Vagina (tissue), 2 donors: ENCODE measurements around the gene GTF2A1. TPM values are rescaled to one million over a fixed set of nuclear protein-coding genes. Genes with fewer than 3 reads are reported as not detected.

Source experiments
- DNase-seq, 2 donors: peaks; one replicate each; pipeline ENCODE4 v3.0.0-alpha.2; 2017; ENCODE audit errors: extremely low spot score in 2 of 2
- H3K27ac ChIP-seq: fragments of 200-600 bp; sonication (generic); one replicate; pipeline ENCODE4 v1.5.1; 2019
- H3K27me3 ChIP-seq: fragments of 200-600 bp; sonication (generic); one replicate; pipeline ENCODE4 v1.5.1; 2019
- H3K36me3 ChIP-seq, 2 donors: fragments of 200-600 bp; sonication (generic); one replicate each; pipeline ENCODE4 v1.5.1; 2017 to 2019
- H3K4me1 ChIP-seq: fragments of 200-600 bp; sonication (generic); one replicate; pipeline ENCODE4 v1.5.1; 2019
- H3K4me3 ChIP-seq, 2 donors: fragments of 200-600 bp; sonication (generic); 1 replicate in 1 of 2; 2 replicates in 1 of 2; pipeline ENCODE4 v1.5.1; 2016 to 2019
- H3K9me3 ChIP-seq: fragments of 200-600 bp; sonication (generic); one replicate; pipeline ENCODE4 v1.5.1; 2019
- CTCF ChIP-seq, 3 experiments: fragments of 450-650 bp in 2 of 3; fragments of 200-600 bp in 1 of 3; sonication (generic) in 1 of 3; IDR thresholded peaks; one replicate each; pipeline ENCODE4 v1.5.1; 2017 to 2019; ENCODE audit warnings: antibody characterized with exemption in 3 of 3, mild to moderate bottlenecking in 2 of 3, moderate library complexity in 2 of 3
- POLR2A ChIP-seq, 2 donors: fragments of 450-650 bp; IDR thresholded peaks; one replicate each; pipeline ENCODE4 v1.6.1; 2017; ENCODE audit warnings: antibody characterized with exemption in 2 of 2, mild to moderate bottlenecking in 2 of 2, moderate library complexity in 2 of 2
- POLR2AphosphoS5 ChIP-seq, 2 donors: sonication (generic); formaldehyde crosslinking; IDR thresholded peaks; one replicate each; pipeline ENCODE4 v1.9.0; 2017; ENCODE audit warnings: antibody characterized with exemption in 2 of 2, mild to moderate bottlenecking in 2 of 2, low read depth in 1 of 2; ENCODE audit not compliant: insufficient read depth in 1 of 2
- intact Hi-C: fragments of 100-400 bp; cut with DNase I; formaldehyde crosslinking; loops from one replicate; pipeline ENCODE4 v1.15.1; 2023
- total RNA-seq: library from RNA; depleted of rRNA; stranded (reverse); fragments of >200 nt; gene quantifications from one replicate; pipeline ENCODE4 v1.2.3, GENCODE V29; 2016

Gene GTF2A1
- total RNA-seq, 1 donor from 2014 or later: 21.6 TPM

GRCh38 chr14:81220580-81220829 lies 254 bp downstream of the GTF2A1 start:
- DNase-seq: no peak
- intact Hi-C loops: no loop called here
- Histone ChIP-seq H3K27me3 (no peaks in the 10 kb centered on the region), H3K36me3 (peaks cover 0 to 8% of the 10 kb centered on the region in 2 donors), H3K9me3 (no peaks in the 10 kb centered on the region), H3K27ac (peak overlapping the region; percentile 98), H3K4me3 (peak overlapping the region; percentile 83 to 85), H3K4me1 (peaks cover 23% of the 10 kb centered on the region)
- TF ChIP-seq POLR2AphosphoS5 (IDR thresholded peaks at IDR 0.05; ENCODE audit: insufficient read depth in 1 of 2, low read depth in 1 of 2): no peak
- no peak for TF ChIP-seq POLR2A (IDR thresholded peaks at IDR 0.05)
- no peak for TF ChIP-seq CTCF (IDR thresholded peaks at IDR 0.05)

- no peak for DNase-seq
- Histone ChIP-seq H3K27ac (peak overlapping the region; percentile 98), H3K4me1 (peaks cover 23% of the 10 kb centered on the region), H3K36me3 (peaks cover 0 to 14% of the 10 kb centered on the region in 2 donors), H3K27me3 (no peaks in the 10 kb centered on the region), H3K4me3 (peak overlapping the region; percentile 83 to 85), H3K9me3 (no peaks in the 10 kb centered on the region)
- intact Hi-C loops: no loop called here
- TF ChIP-seq POLR2AphosphoS5 (IDR thresholded peaks at IDR 0.05; ENCODE audit: insufficient read depth in 1 of 2, low read depth in 1 of 2) (no peak), CTCF (IDR thresholded peaks at IDR 0.05) (no peak), POLR2A (IDR thresholded peaks at IDR 0.05) (no peak)
These were observed 790 bp downstream of the GTF2A1 start for GRCh38 chr14:81219759-81220579.

- no peaks in the 10 kb centered on the region for H3K27me3 ChIP-seq
- intact Hi-C loops: no loop called here
- no peaks in the 10 kb centered on the region for H3K9me3 ChIP-seq
- DNase-seq: peak in 1 of 2 donors; percentile 98
- TF ChIP-seq POLR2A (IDR thresholded peaks at IDR 0.05) (peak; percentile 20 to 99), CTCF (IDR thresholded peaks at IDR 0.05) (no peak), POLR2AphosphoS5 (IDR thresholded peaks at IDR 0.05; ENCODE audit: insufficient read depth in 1 of 2, low read depth in 1 of 2) (peak; percentile 94 to 98)
- peak overlapping the region; percentile 98 for H3K27ac ChIP-seq
- peaks cover 23% of the 10 kb centered on the region for H3K4me1 ChIP-seq
- H3K4me3 ChIP-seq: peak overlapping the region; percentile 83 to 85
- H3K36me3 ChIP-seq: peaks cover 0 to 17% of the 10 kb centered on the region in 2 donors
These were observed 1.5 kb downstream of the GTF2A1 start for GRCh38 chr14:81219210-81219758.

- intact Hi-C loops: no loop called here
- H3K4me3 ChIP-seq: no peak overlapping the region
- H3K4me1 ChIP-seq: peaks cover 11% of the 10 kb centered on the region
- H3K36me3 ChIP-seq: peaks cover 0 to 42% of the 10 kb centered on the region in 2 donors
- no peak for DNase-seq
- no peaks in the 10 kb centered on the region for H3K9me3 ChIP-seq
- TF ChIP-seq POLR2A (IDR thresholded peaks at IDR 0.05) (no peak), CTCF (IDR thresholded peaks at IDR 0.05) (no peak), POLR2AphosphoS5 (IDR thresholded peaks at IDR 0.05; ENCODE audit: insufficient read depth in 1 of 2, low read depth in 1 of 2) (no peak)
- H3K27me3 ChIP-seq: no peaks in the 10 kb centered on the region
- H3K27ac ChIP-seq: no peak overlapping the region
These were observed 8.9 kb downstream of the GTF2A1 start for GRCh38 chr14:81211844-81212243.
